HCT116 (cell line): Measurements from ENCODE around the gene H2AZ2. TPM values are rescaled to one million over a fixed set of nuclear protein-coding genes. Genes with fewer than 3 reads are reported as not detected.

ENCODE experiments used
- ATAC-seq: fragments of 200-7000 bp; cut with Tn5 transposase; 2 replicates; pipeline ENCODE4 v1.9.1; 2020; ENCODE audit warnings: mild to moderate bottlenecking, moderate library complexity
- BruUV-seq: library from RNA; stranded (reverse); fragments of 400-500 nt; replicated peaks from 2 replicates; lab custom pipeline; 2021; lab: Mats Ljungman, UMichigan
- CTCF ChIA-PET: fragments of 300-600 bp; sonication (Branson Sonifier 250); formaldehyde crosslinking; loops from one replicate; lab custom pipeline; 2021; ENCODE audit warnings: antibody characterized with exemption; lab: Charles Lee
- POLR2A ChIA-PET: fragments of 300-600, 350-600 bp; sonication (Branson Sonifier 250); formaldehyde crosslinking; loops from one replicate; lab custom pipeline; 2021; ENCODE audit warnings: antibody characterized with exemption; lab: Charles Lee
- RAD21 ChIA-PET, 2 experiments: fragments of 300-600 bp; sonication (Branson Sonifier 250); formaldehyde crosslinking; loops; one replicate each; lab custom pipeline; 2023; ENCODE audit warnings: low total read pairs in 2 of 2; ENCODE audit not compliant: uncharacterized antibody in 2 of 2, unreplicated experiment in 2 of 2, low non-redundant PET in 1 of 2; lab: Charles Lee
- DNase-seq: peaks from one replicate; pipeline ENCODE4 v3.0.0-alpha.2; 2010; ENCODE audit warnings: low read depth, low spot score
- H2AFZ ChIP-seq: fragments of 200-600 bp; shearing (Covaris generic), sonication (generic); 2 replicates; pipeline ENCODE4 v1.6.1; 2017; ENCODE audit warnings: low read depth, mixed run types, mixed read lengths, antibody characterized with exemption, low read length; ENCODE audit not compliant: poor library complexity, severe bottlenecking
- H3K27ac ChIP-seq: 2 replicates; pipeline ENCODE4 v1.5.1; 2012; ENCODE audit warnings: low read depth, low read length
- H3K27me3 ChIP-seq: fragments of 200-600 bp; sonication (generic); 2 replicates; pipeline ENCODE4 v1.6.1; 2016; ENCODE audit warnings: mixed run types, low read length, mixed read lengths; ENCODE audit not compliant: insufficient read depth
- H3K36me3 ChIP-seq, 2 experiments: fragments of 200-500 bp in 1 of 2; fragments of 200-600 bp in 1 of 2; sonication (Bioruptor generic) in 1 of 2; sonication (generic) in 1 of 2; 2 replicates each; pipeline versions ENCODE4 v1.5.1 to v1.6.1; 2014 to 2016; ENCODE audit warnings: low read length in 2 of 2, inconsistent platforms in 1 of 2, mixed read lengths in 1 of 2, mixed run types in 1 of 2; ENCODE audit not compliant: insufficient read depth in 2 of 2, control insufficient read depth in 1 of 2
- H3K4me1 ChIP-seq, 2 experiments: fragments of 200-600 bp in 1 of 2; sonication (generic) in 1 of 2; 2 replicates each; pipeline versions ENCODE4 v1.5.1 to v1.6.1; 2012 to 2017; ENCODE audit warnings: low read length in 2 of 2, inconsistent platforms in 1 of 2, mild to moderate bottlenecking in 1 of 2, mixed read lengths in 1 of 2, mixed run types in 1 of 2, moderate library complexity in 1 of 2; ENCODE audit not compliant: insufficient read depth in 2 of 2, control insufficient read depth in 1 of 2
- H3K4me2 ChIP-seq: fragments of 200-600 bp; sonication (generic); 2 replicates; pipeline ENCODE4 v1.6.1; 2017; ENCODE audit warnings: mixed run types, low read length, mixed read lengths
- H3K4me3 ChIP-seq, 2 experiments: fragments of 200-600 bp in 1 of 2; sonication (generic) in 1 of 2; replicated peaks in 1 of 2; 2 replicates each; pipeline ENCODE4 v1.5.1; 2011 to 2016; ENCODE audit warnings: low read length in 2 of 2, control low read depth in 1 of 2, low read depth in 1 of 2, mild to moderate bottlenecking in 1 of 2, mixed read lengths in 1 of 2, mixed run types in 1 of 2
- H3K79me2 ChIP-seq: fragments of 200-600 bp; sonication (generic); 2 replicates; pipeline ENCODE4 v1.6.1; 2017; ENCODE audit warnings: mild to moderate bottlenecking, mixed run types, low read length, moderate library complexity, mixed read lengths; ENCODE audit not compliant: insufficient read depth
- H3K9ac ChIP-seq: fragments of 200-600 bp; sonication (generic); 2 replicates; pipeline ENCODE4 v1.6.1; 2016; ENCODE audit warnings: low read length, mixed read lengths
- H3K9me2 ChIP-seq: fragments of 200-600 bp; sonication (generic), shearing (Covaris generic); 2 replicates; pipeline ENCODE4 v1.6.1; 2017; ENCODE audit warnings: mixed run types, mild to moderate bottlenecking, moderate library complexity; ENCODE audit not compliant: insufficient read depth
- H3K9me3 ChIP-seq, 2 experiments: fragments of 200-500 bp in 1 of 2; fragments of 200-600 bp in 1 of 2; sonication (Bioruptor generic) in 1 of 2; sonication (generic) in 1 of 2; 2 replicates each; pipeline ENCODE4 v1.6.1; 2014 to 2017; ENCODE audit warnings: low read length in 2 of 2, mixed read lengths in 2 of 2, inconsistent platforms in 1 of 2, low read depth in 1 of 2, mild to moderate bottlenecking in 1 of 2, mixed run types in 1 of 2, moderate library complexity in 1 of 2; ENCODE audit not compliant: control insufficient read depth in 1 of 2, insufficient read depth in 1 of 2
- H4K20me1 ChIP-seq: fragments of 200-600 bp; sonication (generic), shearing (Covaris generic); 2 replicates; pipeline ENCODE4 v1.6.1; 2017; ENCODE audit warnings: mixed run types, mild to moderate bottlenecking, moderate library complexity; ENCODE audit not compliant: insufficient read depth
- ATF3 ChIP-seq: IDR thresholded peaks from 2 replicates; pipeline ENCODE4 v1.6.1; 2012
- CTCF ChIP-seq, 3 experiments: fragments of 200-600 bp in 1 of 3; sonication (generic) in 1 of 3; IDR thresholded peaks in 2 of 3; conservative IDR thresholded peaks in 1 of 3; 2 replicates each; pipeline ENCODE4 v1.5.1; 2012 to 2017; ENCODE audit warnings: low read depth in 2 of 3, low read length in 2 of 3, antibody characterized with exemption in 1 of 3, borderline replicate concordance in 1 of 3, control low read depth in 1 of 3, mild to moderate bottlenecking in 1 of 3, mixed read lengths in 1 of 3, mixed run types in 1 of 3, moderate library complexity in 1 of 3; ENCODE audit not compliant: insufficient read depth in 1 of 3
- EGR1 ChIP-seq: IDR thresholded peaks from 2 replicates; pipeline ENCODE4 v1.6.1; 2012; ENCODE audit warnings: low read depth
- FOSL1 ChIP-seq: IDR thresholded peaks from 2 replicates; pipeline ENCODE4 v1.6.1; 2012; ENCODE audit warnings: low read depth
- SP1 ChIP-seq: IDR thresholded peaks from 2 replicates; pipeline ENCODE4 v1.6.1; 2012; ENCODE audit warnings: low read depth
- SRF ChIP-seq: IDR thresholded peaks from 2 replicates; pipeline ENCODE4 v1.6.1; 2012; ENCODE audit warnings: low read depth
- YY1 ChIP-seq: IDR thresholded peaks from 2 replicates; pipeline ENCODE4 v1.6.1; 2011; ENCODE audit warnings: low read length, low read depth, moderate library complexity, mild to moderate bottlenecking; ENCODE audit not compliant: insufficient replicate concordance; ENCODE audit errors: extremely low read depth
- intact Hi-C: fragments of 100-400 bp; cut with micrococcal nuclease; formaldehyde crosslinking; loops from 2 replicates; pipeline ENCODE4 v1.10.0; 2022
- total RNA-seq: library from RNA; stranded (reverse); gene quantifications from one replicate; pipeline ENCODE4 v1.2.1, GENCODE V29; 2021; ENCODE audit not compliant: unreplicated experiment

The H2AZ2 gene
- total RNA-seq, 1 experiment from 2014 or later = 226 TPM

GRCh38 chr7:44881610-44882009, 33.7 kb upstream of the H2AZ2 start:
- Histone ChIP-seq H3K79me2 (peaks cover 45% of the 10 kb centered on the region), H4K20me1 (peaks cover 5% of the 10 kb centered on the region), H3K9ac (no peak overlapping the region), H3K36me3 (peaks cover 0 to 19% of the 10 kb centered on the region in 2 experiments; a peak in 2 of 4 replicates), H3K9me3 (peaks cover 0 to 11% of the 10 kb centered on the region in 2 experiments; a peak in 1 of 4 replicates), H3K9me2 (no peaks in the 10 kb centered on the region), H3K27me3 (no peaks in the 10 kb centered on the region), H3K4me1 (peaks cover 4 to 23% of the 10 kb centered on the region in 2 experiments; a peak in 3 of 4 replicates), H3K27ac (no peak overlapping the region), H3K4me2 (no peak overlapping the region), H2AFZ (no peak overlapping the region), H3K4me3 (no peak overlapping the region)
- intact Hi-C loops = no loop called here
- ChIA-PET RAD21 (no interaction called here), CTCF (interaction anchor here (1.2 kb wide), 1 partner anchor 24 kb away, joined by 3 read pairs; no protein-coding TSS in a partner anchor), POLR2A (interaction anchor here (1.3 to 1.6 kb wide), 3 partner anchors 9 to 308 kb away, joined by 3 to 4 read pairs (median 3); partner anchors contain the start of genes DDX56 and H2AZ2)
- TF ChIP-seq SP1 (no peak), YY1 (no peak), FOSL1 (no peak), SRF (no peak), EGR1 (no peak), CTCF (IDR thresholded peaks at IDR 0.05 in 2 of 3, conservative IDR thresholded peaks at IDR 0.05 in 1 of 3; ENCODE audit: borderline replicate concordance in 1 of 3, insufficient read depth in 1 of 3, low read depth in 2 of 3, low read length in 2 of 3) (no peak), ATF3 (no peak)
- DNase-seq (no peak), ATAC-seq (no peak)
- BruUV-seq = no TSS peak
